SU-DHL-6 (cell line): ENCODE results near the gene SNX17.
"Not testable (repeated sequence)": the region's sequence is repeated elsewhere in the genome, so short reads cannot be mapped to it uniquely, and the experiment has no call there.

Experiments
- H2AFZ ChIP-seq: fragments of 200-600 bp; sonication (generic); 2 replicates; pipeline ENCODE4 v1.6.1; 2014; ENCODE audit warnings: low read depth, mild to moderate bottlenecking, moderate library complexity, mixed read lengths, antibody characterized with exemption, low read length; ENCODE audit not compliant: severe bottlenecking
- H3F3A ChIP-seq: fragments of 200-600 bp; shearing (Covaris generic); 2 replicates; pipeline ENCODE4 v1.6.0; 2016; ENCODE audit warnings: antibody characterized with exemption, mild to moderate bottlenecking; ENCODE audit not compliant: insufficient read depth
- H3K27ac ChIP-seq: fragments of 200-600 bp; sonication (generic); 2 replicates; pipeline ENCODE4 v1.5.1; 2016; ENCODE audit warnings: low read depth, mild to moderate bottlenecking, low read length, moderate library complexity, mixed read lengths
- H3K27me3 ChIP-seq: fragments of 200-600 bp; sonication (generic), shearing (Covaris generic); 2 replicates; pipeline ENCODE4 v1.6.0; 2014; ENCODE audit warnings: mild to moderate bottlenecking, low read length
- H3K36me3 ChIP-seq: fragments of 200-600 bp; sonication (generic); 2 replicates; pipeline ENCODE4 v1.6.1; 2014; ENCODE audit warnings: mild to moderate bottlenecking, low read length, mixed read lengths
- H3K4me2 ChIP-seq: fragments of 300-600, 200-600 bp; shearing (Covaris generic), sonication (generic); 2 replicates; pipeline ENCODE4 v1.6.0; 2014; ENCODE audit warnings: low read length, low read depth, mild to moderate bottlenecking; ENCODE audit not compliant: poor library complexity, severe bottlenecking
- H3K4me3 ChIP-seq: fragments of 200-600 bp; sonication (generic); 2 replicates; pipeline ENCODE4 v1.5.1; 2014; ENCODE audit warnings: antibody characterized with exemption, low read length, mild to moderate bottlenecking, mixed read lengths; ENCODE audit not compliant: insufficient read depth, poor library complexity, severe bottlenecking
- H3K79me2 ChIP-seq: fragments of 200-600 bp; sonication (generic); 2 replicates; pipeline ENCODE4 v1.6.1; 2014; ENCODE audit warnings: mild to moderate bottlenecking, low read length, moderate library complexity; ENCODE audit not compliant: insufficient read depth
- H3K9ac ChIP-seq: fragments of 200-600 bp; sonication (generic); 2 replicates; pipeline ENCODE4 v1.7.0; 2014; ENCODE audit warnings: mild to moderate bottlenecking, low read length
- H3K9me2 ChIP-seq: fragments of 200-600 bp; sonication (generic); replicated peaks from 2 replicates; pipeline ENCODE4 v1.6.1; 2014; ENCODE audit warnings: low read length; ENCODE audit not compliant: insufficient read depth
- H3K9me3 ChIP-seq: fragments of 200-600 bp; sonication (generic); 2 replicates; pipeline ENCODE4 v1.6.1; 2014; ENCODE audit warnings: low read length, mixed read lengths; ENCODE audit not compliant: insufficient read depth
- H4K20me1 ChIP-seq: fragments of 200-600 bp; sonication (generic); 2 replicates; pipeline ENCODE4 v1.6.1; 2014; ENCODE audit warnings: low read depth, mild to moderate bottlenecking, antibody characterized with exemption, low read length, moderate library complexity, mixed read lengths
- CTCF ChIP-seq: fragments of 200-600 bp; sonication (generic); IDR thresholded peaks from one replicate; pipeline ENCODE4 v1.5.1; 2017; ENCODE audit warnings: antibody characterized with exemption, mild to moderate bottlenecking, low read length, moderate library complexity; ENCODE audit not compliant: insufficient read depth, poor library complexity, severe bottlenecking
- EZH2phosphoT487 ChIP-seq: fragments of 200-600 bp; sonication (generic), shearing (Covaris generic); conservative IDR thresholded peaks from 2 replicates; pipeline ENCODE4 v1.6.1; 2018; ENCODE audit warnings: mild to moderate bottlenecking, antibody characterized with exemption, low read length, moderate library complexity, mixed read lengths

SNX17 gene

GRCh38 chr2:27350106-27350693 is 20.2 kb upstream of the SNX17 start:
- Histone ChIP-seq H3K9me3 (no peaks in the 10 kb centered on the region), H2AFZ (no peak overlapping the region), H3K27me3 (no peaks in the 10 kb centered on the region), H3K9me2 (no peaks in the 10 kb centered on the region), H3F3A (no peaks in the 10 kb centered on the region), H3K27ac (no peak overlapping the region), H3K79me2 (peaks cover 95% of the 10 kb centered on the region), H4K20me1 (no peaks in the 10 kb centered on the region), H3K4me2 (no peak overlapping the region), H3K9ac (no peak overlapping the region), H3K4me3 (no peak overlapping the region), H3K36me3 (no peaks in the 10 kb centered on the region; the same call in 1 of the 2 replicates)
- TF ChIP-seq CTCF (no peak), EZH2phosphoT487 (no peak)

GRCh38 chr2:27351802-27352598 is 18.4 kb upstream of the SNX17 start:
- H4K20me1 ChIP-seq, result no peaks in the 10 kb centered on the region
- H3K4me2 ChIP-seq, result no peak overlapping the region
- H3K9ac ChIP-seq, result no peak overlapping the region
- H3K4me3 ChIP-seq, result no peak overlapping the region
- H3K27ac ChIP-seq, result no peak overlapping the region
- H3K79me2 ChIP-seq, result peaks cover 92% of the 10 kb centered on the region
- no peaks in the 10 kb centered on the region for H3K27me3 ChIP-seq
- H3K9me3 ChIP-seq, result no peaks in the 10 kb centered on the region
- no peaks in the 10 kb centered on the region for H3K9me2 ChIP-seq
- TF ChIP-seq CTCF, result no peak
- no peak overlapping the region for H2AFZ ChIP-seq
- H3K36me3 ChIP-seq, result no peaks in the 10 kb centered on the region; the same call in 1 of the 2 replicates
- no peaks in the 10 kb centered on the region for H3F3A ChIP-seq

GRCh38 chr2:27353386-27353761 is 17.0 kb upstream of the SNX17 start:
- not testable (repeated sequence) for H3K27me3 ChIP-seq, H3K27ac ChIP-seq, H3K9me3 ChIP-seq, H3K36me3 ChIP-seq, H3K4me2 ChIP-seq, H4K20me1 ChIP-seq, H3K4me3 ChIP-seq, H3F3A ChIP-seq, H2AFZ ChIP-seq, H3K9ac ChIP-seq, H3K9me2 ChIP-seq
- peaks cover 92% of the 10 kb centered on the region for H3K79me2 ChIP-seq
